ENCODE measurements around the gene C1orf87. TPM values are rescaled to one million over a fixed set of nuclear protein-coding genes. Genes with fewer than 3 reads are reported as not detected.

Gene C1orf87
- total RNA-seq, 2 experiments from 2014 or later = not detected

DNA sequence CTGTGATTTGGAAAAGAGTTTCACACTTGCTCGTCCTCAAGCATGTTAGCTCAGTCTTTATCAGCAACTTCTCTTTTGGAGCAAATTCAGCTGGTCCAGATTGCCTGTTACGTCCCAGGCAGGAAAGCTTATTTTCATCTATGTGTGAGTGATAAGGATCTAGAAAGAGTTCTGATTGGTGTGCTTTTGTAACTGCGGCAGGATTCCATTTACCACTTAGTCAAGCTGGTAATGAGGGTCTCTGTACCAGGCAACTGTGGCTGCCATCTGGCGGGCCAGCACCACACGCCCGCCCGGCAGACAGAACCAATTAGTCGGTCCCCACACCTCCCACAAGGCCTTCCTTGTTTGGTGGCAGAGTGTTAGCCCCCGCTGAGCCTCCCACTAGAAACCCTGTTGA is 21.0 kb downstream of the C1orf87 start:
- no peaks in the 10 kb centered on the region for H3K27me3 Mint-ChIP-seq
- no peaks in the 10 kb centered on the region for H3K4me1 Mint-ChIP-seq (ENCODE audit: low read depth)
- H3K9me3 Mint-ChIP-seq = peaks cover 4% of the 10 kb centered on the region
- ChIA-PET POLR2A (interaction anchor here (0.6 kb wide), 1 partner anchor 404 kb away, joined by 3 read pairs; no protein-coding TSS in a partner anchor), CTCF (no interaction called here)
- DNase-seq = no peak
- H3K27ac Mint-ChIP-seq = no peak overlapping the region
- no peaks in the 10 kb centered on the region for H3K36me3 Mint-ChIP-seq
- intact Hi-C loops (cut with micrococcal nuclease) = no loop called here
- H3K4me3 Mint-ChIP-seq = no peak overlapping the region

DNA sequence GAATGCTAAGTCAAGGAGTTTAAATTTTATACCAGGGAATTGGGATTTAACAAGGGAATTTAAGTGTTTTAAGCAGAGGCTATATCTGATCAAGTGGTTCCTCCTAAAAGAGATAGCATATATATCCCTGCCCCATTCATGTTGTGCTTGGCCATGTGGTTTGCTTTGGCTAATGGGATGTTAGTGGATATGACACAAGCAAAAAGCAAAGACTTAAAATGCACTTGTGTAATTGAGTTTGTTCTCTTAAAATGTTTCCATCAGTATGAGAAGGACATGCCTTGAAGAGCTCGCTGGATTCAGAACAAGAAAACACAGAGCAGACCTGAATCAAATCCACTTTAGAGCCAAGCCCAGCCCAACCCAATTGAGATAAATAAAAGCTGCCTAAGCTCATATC is 22.4 kb downstream of the C1orf87 start:
- no peak overlapping the region for H3K4me3 Mint-ChIP-seq
- CTCF ChIA-PET = no interaction called here

DNA sequence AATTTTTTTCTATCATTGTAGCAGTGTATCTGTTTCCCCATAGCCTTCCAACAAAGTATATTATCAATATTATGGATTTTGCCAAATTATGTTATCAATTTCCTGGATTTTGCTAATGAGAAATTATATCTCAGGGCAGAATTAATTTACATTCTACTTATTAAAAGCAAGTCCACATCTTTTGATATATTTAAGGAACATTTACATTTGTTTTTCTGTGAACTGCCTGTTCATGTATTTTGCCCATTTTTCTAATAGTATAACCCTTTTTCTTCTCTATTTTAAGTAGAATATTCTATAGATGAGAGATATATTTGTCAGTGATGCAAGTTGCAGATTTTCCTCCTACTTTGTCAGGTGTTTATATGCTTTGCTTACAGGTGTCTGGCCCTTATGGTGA is 24.4 kb downstream of the C1orf87 start:
- intact Hi-C loops (cut with micrococcal nuclease) = no loop called here
- Mint-ChIP-seq H3K4me3 (no peak overlapping the region), H3K9me3 (peaks cover 4% of the 10 kb centered on the region), H3K36me3 (no peaks in the 10 kb centered on the region), H3K27me3 (no peaks in the 10 kb centered on the region), H3K27ac (no peak overlapping the region), H3K4me1 (ENCODE audit: low read depth) (no peaks in the 10 kb centered on the region)
- ChIA-PET CTCF (no interaction called here), POLR2A (no interaction called here)
- no peak for DNase-seq

More for the DNA sequence above, 22.4 kb downstream of the C1orf87 start:
- H3K4me1 Mint-ChIP-seq (ENCODE audit: low read depth) = no peaks in the 10 kb centered on the region
- H3K9me3 Mint-ChIP-seq = peaks cover 4% of the 10 kb centered on the region
- no peaks in the 10 kb centered on the region for H3K36me3 Mint-ChIP-seq
- intact Hi-C loops (cut with micrococcal nuclease) = no loop called here
- H3K27me3 Mint-ChIP-seq = no peaks in the 10 kb centered on the region
- H3K27ac Mint-ChIP-seq = no peak overlapping the region
- POLR2A ChIA-PET = no interaction called here
- no peak for DNase-seq

DNA sequence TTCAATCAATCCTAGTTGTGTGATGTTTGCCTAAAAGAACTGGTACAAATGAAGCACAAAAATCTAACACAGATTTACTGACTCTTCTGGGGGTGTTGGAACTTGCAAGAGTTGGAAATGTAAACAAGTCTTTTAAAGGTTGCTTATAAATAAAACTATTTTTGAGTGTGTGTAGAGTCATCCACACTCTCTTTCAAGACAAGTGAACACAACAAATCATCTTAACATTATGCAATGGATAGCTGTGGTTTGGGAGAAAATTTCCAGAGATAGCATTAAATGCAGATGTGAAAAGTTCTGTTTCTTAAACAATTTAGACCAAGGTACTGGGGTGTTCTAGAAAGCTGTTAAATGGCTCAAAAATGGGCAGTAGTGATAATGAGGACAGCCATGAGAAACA is 28.7 kb downstream of the C1orf87 start:
- Mint-ChIP-seq H3K27ac (no peak overlapping the region), H3K27me3 (no peaks in the 10 kb centered on the region), H3K4me1 (ENCODE audit: low read depth) (no peaks in the 10 kb centered on the region), H3K36me3 (no peaks in the 10 kb centered on the region), H3K4me3 (no peak overlapping the region), H3K9me3 (peaks cover 3% of the 10 kb centered on the region)
- POLR2A ChIA-PET = no interaction called here
- DNase-seq = no peak
- intact Hi-C loops (cut with micrococcal nuclease) = no loop called here
- CTCF ChIA-PET = interaction anchor here (0.6 kb wide), 1 partner anchor 107 kb away, joined by 4 read pairs; no protein-coding TSS in a partner anchor

DNA sequence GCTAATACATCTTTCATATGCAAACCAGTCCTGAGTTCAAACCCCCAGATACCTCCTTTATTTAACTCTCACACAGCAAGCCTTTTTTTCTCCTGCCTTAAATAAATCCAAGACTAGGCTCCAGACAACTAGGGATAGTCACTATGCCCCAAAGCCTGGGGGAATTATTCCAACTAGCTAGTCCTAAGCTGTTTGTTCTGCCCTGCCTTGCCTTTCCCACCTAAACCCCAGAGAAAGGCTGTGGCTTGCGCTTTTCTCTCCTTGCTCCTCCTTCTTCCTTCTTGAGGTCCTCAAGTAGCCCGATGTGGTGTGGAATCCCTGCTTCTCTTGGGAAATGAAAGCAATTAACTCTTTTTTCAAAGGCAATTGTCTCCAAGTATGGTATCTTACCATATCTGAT is 31.8 kb downstream of the C1orf87 start:
- no peaks in the 10 kb centered on the region for H3K4me1 Mint-ChIP-seq (ENCODE audit: low read depth)
- no peaks in the 10 kb centered on the region for H3K27me3 Mint-ChIP-seq
- no peak overlapping the region for H3K4me3 Mint-ChIP-seq
- no peaks in the 10 kb centered on the region for H3K36me3 Mint-ChIP-seq
- intact Hi-C loops (cut with micrococcal nuclease) = no loop called here
- no peaks in the 10 kb centered on the region for H3K9me3 Mint-ChIP-seq
- CTCF ChIA-PET = no interaction called here
- H3K27ac Mint-ChIP-seq = no peak overlapping the region
- no peak for DNase-seq
- POLR2A ChIA-PET = no interaction called here

DNA sequence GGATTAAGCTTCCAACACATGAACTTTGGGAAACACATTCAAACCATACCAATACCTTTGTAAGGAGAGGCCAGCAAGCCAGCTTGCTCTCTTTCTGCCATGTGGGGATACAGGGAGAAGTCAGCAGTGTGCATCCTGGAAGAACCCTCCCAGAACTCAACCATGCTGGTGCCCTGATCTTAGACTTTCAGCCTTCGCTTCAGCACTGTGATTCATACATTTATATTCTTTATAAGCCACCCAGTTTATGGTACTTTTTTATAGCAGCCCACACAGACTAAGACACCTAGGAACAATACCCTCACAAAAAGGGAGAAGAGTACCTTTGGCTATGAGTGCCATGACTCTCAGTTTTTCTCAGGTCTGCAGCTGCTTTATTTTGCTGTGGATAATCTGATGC is 35.9 kb downstream of the C1orf87 start:
- Mint-ChIP-seq H3K27me3 (no peaks in the 10 kb centered on the region), H3K4me1 (ENCODE audit: low read depth) (no peaks in the 10 kb centered on the region), H3K27ac (no peak overlapping the region), H3K9me3 (no peaks in the 10 kb centered on the region), H3K4me3 (no peak overlapping the region), H3K36me3 (no peaks in the 10 kb centered on the region)
- ChIA-PET CTCF (no interaction called here), POLR2A (no interaction called here)
- intact Hi-C loops (cut with micrococcal nuclease) = no loop called here
- no peak for DNase-seq

DNA sequence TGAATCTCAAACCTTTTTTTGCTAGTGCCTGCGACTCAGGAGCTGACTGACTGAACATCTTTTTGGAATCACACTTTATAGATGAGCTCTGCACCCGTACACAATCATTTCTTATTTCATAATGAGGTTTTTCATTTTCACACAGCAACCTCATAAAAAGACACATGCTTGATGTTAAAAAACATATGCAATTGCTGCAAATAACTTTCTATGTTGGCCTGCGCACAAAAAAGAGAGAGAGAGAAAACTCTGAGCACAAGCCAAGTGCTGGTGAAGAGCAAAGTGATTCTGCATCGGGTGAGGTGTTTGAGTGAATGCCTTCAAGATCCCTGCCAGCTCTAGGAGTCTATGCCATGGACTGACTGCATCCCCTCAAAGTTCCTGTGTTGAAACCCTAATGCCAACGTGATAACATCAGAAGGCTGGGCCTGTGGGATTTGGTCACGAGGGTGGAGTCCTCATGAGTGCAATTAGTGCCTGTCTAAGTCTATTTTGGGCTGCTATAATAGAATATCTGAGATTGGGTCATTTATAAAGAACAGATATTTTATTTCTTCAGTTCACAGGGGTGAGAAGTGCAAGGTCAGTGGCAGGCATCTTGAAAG is 36.6 kb downstream of the C1orf87 start:
- Mint-ChIP-seq H3K27ac (no peak overlapping the region), H3K36me3 (no peaks in the 10 kb centered on the region), H3K27me3 (no peaks in the 10 kb centered on the region), H3K4me3 (no peak overlapping the region), H3K9me3 (no peaks in the 10 kb centered on the region), H3K4me1 (ENCODE audit: low read depth) (no peaks in the 10 kb centered on the region)
- no peak for DNase-seq
- intact Hi-C loops (cut with micrococcal nuclease) = no loop called here
- POLR2A ChIA-PET = no interaction called here
- CTCF ChIA-PET = no interaction called here

DNA sequence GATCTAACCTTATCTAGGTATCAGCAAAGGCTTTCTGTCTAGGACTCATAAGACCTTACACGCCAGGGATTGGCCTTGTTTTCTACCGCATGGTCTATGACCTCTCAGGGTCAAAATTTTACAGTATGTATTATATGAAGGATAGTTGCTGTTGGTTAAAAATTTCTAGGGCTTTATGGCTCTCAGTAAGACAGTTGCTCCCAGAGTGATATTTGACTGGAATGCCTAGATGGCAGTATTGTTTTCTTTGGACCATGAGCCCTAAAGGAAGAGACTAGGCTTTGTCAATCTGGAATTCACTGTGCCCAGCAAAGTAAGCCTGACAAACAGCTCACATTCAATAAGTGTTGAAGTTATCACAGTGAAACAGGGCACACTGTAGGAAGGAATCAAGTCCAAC is 37.6 kb downstream of the C1orf87 start:
- no peak for DNase-seq
- no peaks in the 10 kb centered on the region for H3K9me3 Mint-ChIP-seq
- H3K4me3 Mint-ChIP-seq = no peak overlapping the region
- no peaks in the 10 kb centered on the region for H3K27me3 Mint-ChIP-seq
- intact Hi-C loops (cut with micrococcal nuclease) = no loop called here
- POLR2A ChIA-PET = no interaction called here
- CTCF ChIA-PET = no interaction called here
- H3K27ac Mint-ChIP-seq = no peak overlapping the region
- no peaks in the 10 kb centered on the region for H3K36me3 Mint-ChIP-seq
- H3K4me1 Mint-ChIP-seq (ENCODE audit: low read depth) = no peaks in the 10 kb centered on the region

DNA sequence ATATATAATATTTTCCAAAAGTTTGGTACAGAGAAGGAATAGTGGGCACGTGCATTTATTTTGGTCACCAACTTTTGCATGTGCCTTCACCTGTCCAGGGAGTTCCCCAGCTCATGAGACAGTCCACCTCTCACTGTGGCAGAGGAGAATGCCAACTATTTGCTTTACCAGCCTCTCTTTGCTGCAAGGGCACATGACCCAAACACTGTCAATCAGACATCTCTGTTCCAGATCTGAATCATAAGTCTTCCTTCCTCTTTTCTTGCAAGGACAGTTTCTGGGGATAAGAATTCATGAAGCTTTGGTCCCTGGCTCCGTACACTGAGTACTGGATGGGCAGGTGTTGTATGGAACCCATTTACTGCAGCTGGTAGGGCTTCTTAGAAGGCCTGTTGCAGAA is 38.6 kb downstream of the C1orf87 start:
- intact Hi-C loops (cut with micrococcal nuclease) = no loop called here
- Mint-ChIP-seq H3K9me3 (no peaks in the 10 kb centered on the region), H3K4me3 (no peak overlapping the region), H3K36me3 (no peaks in the 10 kb centered on the region), H3K27me3 (no peaks in the 10 kb centered on the region), H3K4me1 (ENCODE audit: low read depth) (no peaks in the 10 kb centered on the region), H3K27ac (no peak overlapping the region)
- POLR2A ChIA-PET = no interaction called here
- no peak for DNase-seq
- CTCF ChIA-PET = no interaction called here

DNA sequence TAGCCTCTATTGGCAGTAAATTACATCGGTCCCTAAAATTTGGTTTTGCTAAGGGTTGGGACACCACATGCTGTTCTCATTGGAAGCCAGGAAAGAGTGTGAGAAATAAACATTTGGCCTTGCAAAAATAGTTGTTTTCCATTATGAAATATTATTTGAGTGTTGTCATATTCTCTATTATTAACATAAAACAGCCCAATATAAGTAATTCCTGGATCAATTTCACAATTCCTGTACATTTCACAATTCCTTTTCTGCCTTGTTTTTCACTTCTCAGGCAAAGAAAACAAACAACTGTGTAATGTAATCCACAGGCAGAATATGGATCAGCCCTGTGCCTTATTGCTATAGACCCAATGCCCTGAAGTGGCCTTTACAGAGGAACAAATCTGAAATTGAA is 40.5 kb downstream of the C1orf87 start:
- H3K9me3 Mint-ChIP-seq = no peaks in the 10 kb centered on the region

DNA sequence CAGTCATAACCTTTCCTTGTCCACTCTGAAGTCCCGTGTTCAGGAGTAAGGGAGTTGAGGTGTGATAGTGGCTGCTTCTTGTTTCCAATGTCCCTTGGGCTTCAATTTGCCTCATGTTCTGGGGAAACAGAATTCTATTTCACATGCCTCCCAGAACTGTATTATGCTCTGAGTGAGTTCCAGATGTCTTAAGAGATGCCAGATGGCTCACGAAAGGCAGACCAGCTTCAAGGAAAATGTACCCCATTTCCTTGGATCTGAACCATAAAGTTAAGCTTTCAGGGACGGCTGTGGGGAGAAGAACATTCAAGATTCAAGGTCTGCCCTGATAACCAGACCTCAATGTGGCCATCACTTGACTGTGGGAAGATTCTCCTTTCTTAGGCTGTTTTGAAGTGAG is 42.4 kb downstream of the C1orf87 start:
- Mint-ChIP-seq H3K27me3 (peaks cover 4% of the 10 kb centered on the region), H3K36me3 (no peaks in the 10 kb centered on the region), H3K9me3 (no peaks in the 10 kb centered on the region), H3K27ac (no peak overlapping the region), H3K4me3 (no peak overlapping the region), H3K4me1 (ENCODE audit: low read depth) (no peaks in the 10 kb centered on the region)
- DNase-seq = no peak
- ChIA-PET CTCF (no interaction called here), POLR2A (no interaction called here)
- intact Hi-C loops (cut with micrococcal nuclease) = no loop called here

More for the DNA sequence above, 40.5 kb downstream of the C1orf87 start:
- intact Hi-C loops (cut with micrococcal nuclease) = no loop called here
- ChIA-PET POLR2A (no interaction called here), CTCF (no interaction called here)
- no peak for DNase-seq
- no peaks in the 10 kb centered on the region for H3K4me1 Mint-ChIP-seq (ENCODE audit: low read depth)
- no peaks in the 10 kb centered on the region for H3K36me3 Mint-ChIP-seq
- H3K27ac Mint-ChIP-seq = no peak overlapping the region
- no peak overlapping the region for H3K4me3 Mint-ChIP-seq
- peaks cover 2% of the 10 kb centered on the region for H3K27me3 Mint-ChIP-seq

DNA sequence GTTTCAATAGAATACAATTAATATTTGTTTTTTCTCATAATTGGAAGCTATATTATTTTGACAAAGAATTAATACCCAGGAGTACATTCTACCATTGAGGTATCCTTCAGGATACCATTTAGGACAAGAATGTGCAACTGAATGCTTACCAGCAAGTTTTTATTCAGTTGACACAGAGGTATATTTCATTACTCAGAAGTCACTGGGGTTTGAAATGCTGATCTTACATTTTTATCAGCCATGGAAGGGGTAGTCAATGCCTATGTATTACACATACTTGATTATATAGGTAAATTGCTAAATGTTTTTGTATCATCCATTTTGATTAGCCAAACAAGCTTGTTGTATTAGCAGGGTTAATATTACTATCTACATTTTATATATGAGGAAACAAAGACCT is 48.0 kb downstream of the C1orf87 start:
- ChIA-PET CTCF (no interaction called here), POLR2A (no interaction called here)
- DNase-seq = no peak
- intact Hi-C loops (cut with micrococcal nuclease) = no loop called here
- no peak overlapping the region for H3K27ac Mint-ChIP-seq
- H3K4me1 Mint-ChIP-seq (ENCODE audit: low read depth) = no peaks in the 10 kb centered on the region
- H3K36me3 Mint-ChIP-seq = no peaks in the 10 kb centered on the region
- peaks cover 7% of the 10 kb centered on the region for H3K27me3 Mint-ChIP-seq
- H3K4me3 Mint-ChIP-seq = no peak overlapping the region
- H3K9me3 Mint-ChIP-seq = no peaks in the 10 kb centered on the region

DNA sequence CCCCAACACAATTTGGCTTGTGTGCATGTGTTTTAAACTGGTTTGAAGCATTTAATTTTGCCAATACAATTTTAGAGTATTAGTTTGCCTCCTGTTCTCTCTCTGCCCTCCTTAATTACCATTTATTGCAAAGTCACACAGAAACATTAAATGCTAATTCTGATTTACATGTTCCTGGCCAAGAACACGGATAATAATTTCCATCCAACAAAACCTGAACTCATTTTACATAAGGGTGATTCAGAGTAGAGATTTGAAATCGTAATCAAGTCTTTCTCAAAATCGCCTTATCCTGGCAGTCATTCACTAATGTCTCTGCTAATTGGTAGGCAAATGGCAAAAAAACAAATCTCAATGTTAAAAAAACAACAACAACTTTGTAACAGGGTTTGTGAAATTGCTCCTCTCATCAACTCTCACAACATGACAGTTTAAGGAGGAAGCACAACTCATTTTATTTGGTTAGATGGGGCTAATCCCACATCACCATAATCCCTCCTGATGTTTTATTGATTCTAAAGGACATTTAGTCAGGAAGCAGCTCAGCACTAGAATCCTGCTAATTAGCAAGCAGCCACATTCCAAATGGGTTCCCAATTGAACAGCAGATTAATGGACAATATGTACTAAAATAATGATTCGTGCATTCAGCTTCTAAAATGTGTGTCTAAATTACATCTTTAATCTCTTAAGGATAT is 55.9 kb downstream of the C1orf87 start:
- no peaks in the 10 kb centered on the region for H3K36me3 Mint-ChIP-seq
- H3K27me3 Mint-ChIP-seq = peaks cover 5% of the 10 kb centered on the region
- intact Hi-C loops (cut with micrococcal nuclease) = no loop called here
- no peak overlapping the region for H3K27ac Mint-ChIP-seq
- POLR2A ChIA-PET = no interaction called here
- no peak for DNase-seq
- no peaks in the 10 kb centered on the region for H3K4me1 Mint-ChIP-seq (ENCODE audit: low read depth)
- no peak overlapping the region for H3K4me3 Mint-ChIP-seq
- peaks cover 7% of the 10 kb centered on the region for H3K9me3 Mint-ChIP-seq
- CTCF ChIA-PET = no interaction called here
